Sigmoid colon (tissue), 7 donors: ENCODE results near the gene NHLH1. TPM values are rescaled to one million over a fixed set of nuclear protein-coding genes. Genes with fewer than 3 reads are reported as not detected.
A peak's percentile ranks its signal among the peaks of the same experiment; 100 is the strongest.

Experiments used
- DNase-seq: peaks from one replicate; pipeline ENCODE4 v3.0.0-alpha.2; 2019
- H3K27ac ChIP-seq, 4 donors: fragments of 200-600 bp; sonication (generic); one replicate each; pipeline ENCODE4 v1.5.1; 2016 to 2019; ENCODE audit warnings: mild to moderate bottlenecking in 1 of 4
- H3K27me3 ChIP-seq, 3 donors: fragments of 200-600 bp; sonication (generic); one replicate each; pipeline ENCODE4 v1.5.1; 2019; ENCODE audit warnings: mild to moderate bottlenecking in 1 of 3
- H3K36me3 ChIP-seq, 4 donors: fragments of 200-600 bp; sonication (generic); one replicate each; pipeline ENCODE4 v1.5.1; 2016 to 2019
- H3K4me1 ChIP-seq, 4 donors: fragments of 200-600 bp; sonication (generic); one replicate each; pipeline ENCODE4 v1.5.1; 2017 to 2019
- H3K4me3 ChIP-seq, 4 donors: fragments of 200-600 bp; sonication (generic); one replicate each; pipeline ENCODE4 v1.5.1; 2017 to 2019; ENCODE audit warnings: mild to moderate bottlenecking in 2 of 4, moderate library complexity in 1 of 4
- H3K9me3 ChIP-seq, 4 donors: fragments of 200-600 bp in 3 of 4; sonication (generic) in 3 of 4; one replicate each; pipeline versions ENCODE4 v1.5.1 to v1.6.1; 2013 to 2019
- EP300 ChIP-seq, 4 donors: sonication (generic); formaldehyde crosslinking; IDR thresholded peaks; one replicate each; pipeline ENCODE4 v1.6.1; 2017; ENCODE audit warnings: antibody characterized with exemption in 4 of 4
- POLR2A ChIP-seq, 2 donors: fragments of 450-650 bp; IDR thresholded peaks; one replicate each; pipeline ENCODE4 v1.6.1; 2016; ENCODE audit warnings: antibody characterized with exemption in 2 of 2, mild to moderate bottlenecking in 2 of 2, moderate library complexity in 2 of 2
- POLR2AphosphoS5 ChIP-seq, 4 donors: sonication (generic); formaldehyde crosslinking; IDR thresholded peaks; one replicate each; pipeline ENCODE4 v1.6.1; 2017; ENCODE audit warnings: antibody characterized with exemption in 4 of 4
- WGBS, 2 donors: extraction: QIAGEN DNeasy Blood & Tissue Kit; methylation state at CpG; one replicate each; pipeline ENCODE4 v1.1.7; 2013; 5-methylcytosine and 5-hydroxymethylcytosine counted together
- intact Hi-C: fragments of 100-400 bp; cut with DNase I; formaldehyde crosslinking; loops from one replicate; pipeline ENCODE4 v1.15.1; 2023
- polyA plus RNA-seq, 3 donors: library from polyadenylated mRNA; stranded (reverse); fragments of 200-250 nt; gene quantifications; one replicate each; pipeline ENCODE4 v1.2.3, GENCODE V29; 2013
- total RNA-seq, 4 donors: library from RNA; depleted of rRNA; stranded (reverse); fragments of >200 nt; gene quantifications; one replicate each; pipeline ENCODE4 v1.1.0, GENCODE V29; 2016
- TF ChIP-seq, protein P1 (sequence below), 4 experiments: fragments of 450-650 bp in 3 of 4; fragments of 200-600 bp in 1 of 4; IDR thresholded peaks; one replicate each; pipeline ENCODE4 v1.5.1; 2016 to 2019; ENCODE audit warnings: antibody characterized with exemption in 4 of 4, mild to moderate bottlenecking in 3 of 4, moderate library complexity in 2 of 4
- donor health status: healthy with polysubstance abuse.
- donor health status: Bipolar disorder and iron deficiency.
- donor health status: healthy.

Gene NHLH1
- total and polyA plus RNA-seq, 7 donors = under 0.01 to 0.60 (median 0.12) TPM; not detected in 4

DNA sequence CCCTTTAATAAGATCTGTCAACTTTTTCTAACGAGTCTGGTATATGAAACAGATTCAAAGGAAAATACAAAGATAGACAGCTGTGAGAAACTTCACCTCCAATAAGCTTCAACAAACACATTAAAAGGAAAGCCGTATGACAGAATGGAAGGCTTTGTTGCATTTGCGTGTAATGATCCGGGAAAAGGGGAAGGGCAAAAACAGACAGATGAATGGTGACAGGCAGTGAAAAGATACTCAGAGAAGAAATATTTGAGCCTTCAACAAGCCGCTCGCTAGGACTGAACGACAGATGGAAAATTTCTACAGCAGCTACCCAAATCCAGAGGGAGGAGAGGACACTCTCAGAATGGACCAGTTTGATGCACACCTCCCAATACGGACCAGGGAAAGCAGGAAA, 38.7 kb upstream of the NHLH1 start:
- no peaks in the 10 kb centered on the region for H3K4me1 ChIP-seq
- H3K27me3 ChIP-seq = no peaks in the 10 kb centered on the region
- H3K9me3 ChIP-seq = no peaks in the 10 kb centered on the region
- no peak overlapping the region for H3K4me3 ChIP-seq
- WGBS, 2 donors = 81 to 86% methylated on average over 8 of the region's 8 CpGs
- peaks cover 46 to 100% (median 70%) of the 10 kb centered on the region in 4 donors for H3K36me3 ChIP-seq
- no peak for TF ChIP-seq POLR2A (IDR thresholded peaks at IDR 0.05)
- TF ChIP-seq, protein P1, sequence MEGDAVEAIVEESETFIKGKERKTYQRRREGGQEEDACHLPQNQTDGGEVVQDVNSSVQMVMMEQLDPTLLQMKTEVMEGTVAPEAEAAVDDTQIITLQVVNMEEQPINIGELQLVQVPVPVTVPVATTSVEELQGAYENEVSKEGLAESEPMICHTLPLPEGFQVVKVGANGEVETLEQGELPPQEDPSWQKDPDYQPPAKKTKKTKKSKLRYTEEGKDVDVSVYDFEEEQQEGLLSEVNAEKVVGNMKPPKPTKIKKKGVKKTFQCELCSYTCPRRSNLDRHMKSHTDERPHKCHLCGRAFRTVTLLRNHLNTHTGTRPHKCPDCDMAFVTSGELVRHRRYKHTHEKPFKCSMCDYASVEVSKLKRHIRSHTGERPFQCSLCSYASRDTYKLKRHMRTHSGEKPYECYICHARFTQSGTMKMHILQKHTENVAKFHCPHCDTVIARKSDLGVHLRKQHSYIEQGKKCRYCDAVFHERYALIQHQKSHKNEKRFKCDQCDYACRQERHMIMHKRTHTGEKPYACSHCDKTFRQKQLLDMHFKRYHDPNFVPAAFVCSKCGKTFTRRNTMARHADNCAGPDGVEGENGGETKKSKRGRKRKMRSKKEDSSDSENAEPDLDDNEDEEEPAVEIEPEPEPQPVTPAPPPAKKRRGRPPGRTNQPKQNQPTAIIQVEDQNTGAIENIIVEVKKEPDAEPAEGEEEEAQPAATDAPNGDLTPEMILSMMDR (IDR thresholded peaks at IDR 0.05) = no peak
- no peak for TF ChIP-seq POLR2AphosphoS5 (IDR thresholded peaks at IDR 0.05)
- no peak overlapping the region for H3K27ac ChIP-seq
- DNase-seq = no peak
- intact Hi-C loops = no loop called here

DNA sequence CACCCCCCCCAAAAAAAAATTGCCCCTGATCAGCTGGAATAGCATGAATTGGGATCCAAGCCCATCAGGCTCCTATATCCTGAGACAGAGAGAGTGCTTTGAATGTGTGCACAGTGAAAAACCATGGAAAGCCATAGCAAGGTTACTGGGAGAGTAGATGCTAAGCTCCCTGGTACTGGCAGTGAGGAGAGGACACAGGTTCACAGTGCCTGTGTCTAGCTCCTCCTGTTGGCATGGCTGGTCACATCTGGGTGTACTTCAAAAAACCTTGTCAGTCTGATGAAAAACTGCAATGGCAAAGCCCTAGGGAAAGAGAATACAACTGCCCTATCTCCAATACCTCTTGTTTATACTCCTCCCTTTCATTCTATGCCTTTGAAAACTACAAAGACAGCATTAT, 36.8 kb upstream of the NHLH1 start:
- DNase-seq = no peak
- intact Hi-C loops = no loop called here
- Histone ChIP-seq H3K4me1 (no peaks in the 10 kb centered on the region), H3K27ac (no peak overlapping the region), H3K9me3 (no peaks in the 10 kb centered on the region), H3K36me3 (peaks cover 52 to 100% (median 75%) of the 10 kb centered on the region in 4 donors), H3K27me3 (no peaks in the 10 kb centered on the region), H3K4me3 (no peak overlapping the region)
- TF ChIP-seq POLR2A (IDR thresholded peaks at IDR 0.05) (no peak), POLR2AphosphoS5 (IDR thresholded peaks at IDR 0.05) (no peak), EP300 (IDR thresholded peaks at IDR 0.05) (no peak)
- TF ChIP-seq, protein P1 (IDR thresholded peaks at IDR 0.05) = no peak

DNA sequence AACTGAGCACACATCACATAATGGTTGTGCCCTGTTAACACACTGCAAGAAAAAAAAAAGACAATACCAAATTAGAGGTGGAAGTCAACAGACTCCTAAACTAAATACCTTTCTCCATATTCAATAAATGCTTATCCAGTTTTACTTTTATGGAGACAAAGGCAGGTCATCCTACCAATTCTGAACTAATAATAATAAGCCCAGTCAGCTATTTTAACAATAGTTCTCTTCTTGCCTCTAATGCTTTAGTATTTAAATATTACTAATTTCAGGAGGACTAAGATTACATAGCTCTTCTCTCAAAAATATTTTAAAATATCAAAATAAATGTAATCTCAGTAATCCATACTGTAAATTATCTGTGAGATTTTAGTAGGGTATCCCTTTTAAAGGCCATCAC, 34.4 kb upstream of the NHLH1 start:
- no peaks in the 10 kb centered on the region for H3K27me3 ChIP-seq
- peaks cover 52 to 99% (median 64%) of the 10 kb centered on the region in 4 donors for H3K36me3 ChIP-seq
- TF ChIP-seq EP300 (IDR thresholded peaks at IDR 0.05) (no peak), POLR2AphosphoS5 (IDR thresholded peaks at IDR 0.05) (no peak)
- H3K4me3 ChIP-seq = no peak overlapping the region
- H3K4me1 ChIP-seq = no peaks in the 10 kb centered on the region
- H3K27ac ChIP-seq = no peak overlapping the region
- H3K9me3 ChIP-seq = no peaks in the 10 kb centered on the region
- DNase-seq = no peak
- intact Hi-C loops = no loop called here

DNA sequence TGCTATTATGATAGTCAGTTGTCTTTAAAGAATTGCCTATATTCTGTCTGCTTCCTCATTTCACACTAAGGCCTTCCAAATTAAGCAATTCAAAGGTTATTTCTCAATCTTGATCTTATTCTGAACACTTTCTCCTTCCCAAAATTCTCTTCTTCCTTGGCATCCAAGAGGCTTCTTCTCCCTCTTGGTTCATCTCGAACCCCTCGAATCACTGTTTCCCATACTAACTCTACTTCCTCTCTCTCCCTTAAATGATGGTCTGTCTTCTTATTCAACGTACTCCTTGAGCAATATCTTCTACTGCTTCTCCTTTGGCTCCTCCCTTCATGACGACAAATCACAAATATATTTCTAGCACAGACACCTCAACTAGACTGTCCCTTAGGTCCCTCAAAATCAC, 28.3 kb upstream of the NHLH1 start:
- TF ChIP-seq POLR2AphosphoS5 (IDR thresholded peaks at IDR 0.05) (peak in 1 of 4 donors; percentile 18), POLR2A (IDR thresholded peaks at IDR 0.05) (no peak)
- H3K36me3 ChIP-seq = peaks cover 6 to 64% (median 21%) of the 10 kb centered on the region in 4 donors
- no peaks in the 10 kb centered on the region for H3K9me3 ChIP-seq
- no peak overlapping the region for H3K27ac ChIP-seq
- no peak for DNase-seq
- no peak overlapping the region for H3K4me3 ChIP-seq
- intact Hi-C loops = loop anchor here (5.0 kb wide), 1 partner anchor 46 kb away; no protein-coding TSS in a partner anchor
- WGBS, 2 donors = 87% methylated on average over 4 of the region's 4 CpGs
- no peaks in the 10 kb centered on the region for H3K27me3 ChIP-seq
- peaks cover 0 to 22% (median 14%) of the 10 kb centered on the region in 4 donors for H3K4me1 ChIP-seq

DNA sequence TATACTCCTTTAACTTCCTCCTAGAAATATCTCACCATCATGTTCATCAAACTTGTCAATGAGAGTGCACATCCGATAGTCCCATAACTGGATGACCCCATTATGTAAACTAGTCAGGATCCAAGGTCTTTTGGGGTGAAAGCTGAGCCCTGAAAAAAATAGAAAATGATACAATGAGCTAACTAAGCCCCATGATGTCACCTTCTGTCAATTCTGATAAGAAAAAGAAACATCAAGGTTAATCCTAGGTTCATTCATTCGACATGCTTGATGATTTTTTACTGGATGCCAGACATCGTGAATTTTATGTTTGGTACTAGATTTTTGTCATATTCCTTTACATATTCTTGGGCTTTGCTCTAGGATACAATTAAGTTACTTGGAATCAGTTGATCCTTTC, 26.7 kb upstream of the NHLH1 start:
- TF ChIP-seq POLR2AphosphoS5 (IDR thresholded peaks at IDR 0.05) (no peak), POLR2A (IDR thresholded peaks at IDR 0.05) (no peak), EP300 (IDR thresholded peaks at IDR 0.05) (no peak)
- TF ChIP-seq, protein P1 (IDR thresholded peaks at IDR 0.05) = no peak
- intact Hi-C loops = loop anchor here (5.0 kb wide), 3 partner anchors 62 to 243 kb away; partner anchors contain the start of genes IGSF8, PEA15 and VANGL2
- Histone ChIP-seq H3K36me3 (peaks cover under 1 to 53% (median 11%) of the 10 kb centered on the region in 4 donors), H3K4me1 (peaks cover 0 to 34% (median 21%) of the 10 kb centered on the region in 4 donors), H3K27me3 (no peaks in the 10 kb centered on the region), H3K4me3 (no peak overlapping the region), H3K9me3 (no peaks in the 10 kb centered on the region), H3K27ac (no peak overlapping the region)
- 86 to 88% methylated on average over 3 of the region's 3 CpGs for WGBS, 2 donors
- DNase-seq = no peak

DNA sequence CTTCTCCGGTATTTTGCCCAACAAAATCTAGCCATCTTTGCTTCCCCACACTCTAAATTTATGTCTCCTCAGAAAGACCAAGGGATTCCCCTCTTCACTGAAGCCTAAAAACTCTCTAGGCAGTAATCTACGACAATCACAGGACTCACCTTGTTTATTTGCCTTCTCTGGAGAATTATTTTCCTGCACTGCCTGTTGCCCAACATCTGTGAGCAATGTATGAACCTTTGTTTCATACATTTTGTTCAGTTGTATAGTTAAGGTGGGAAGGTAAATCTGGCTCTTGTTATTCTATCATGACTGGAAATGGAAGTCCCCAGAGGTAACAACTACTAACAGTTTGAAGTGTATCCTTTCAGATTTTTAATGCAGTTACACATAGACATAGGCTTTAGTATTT, 26.0 kb upstream of the NHLH1 start:
- Histone ChIP-seq H3K4me1 (peaks cover 0 to 34% (median 21%) of the 10 kb centered on the region in 4 donors), H3K9me3 (no peaks in the 10 kb centered on the region)
- intact Hi-C loops = loop anchor here (5.0 kb wide), 3 partner anchors 61 to 244 kb away; partner anchors contain the start of genes IGSF8, PEA15 and VANGL2

More for the DNA sequence above, 26.0 kb upstream of the NHLH1 start:
- Histone ChIP-seq H3K4me3 (no peak overlapping the region), H3K27ac (no peak overlapping the region), H3K27me3 (no peaks in the 10 kb centered on the region), H3K36me3 (peaks cover 0 to 52% (median 9%) of the 10 kb centered on the region in 4 donors)
- no peak for DNase-seq
- WGBS, 2 donors = 56 to 57% methylated on average over 2 of the region's 2 CpGs
- TF ChIP-seq POLR2A (IDR thresholded peaks at IDR 0.05) (no peak), POLR2AphosphoS5 (IDR thresholded peaks at IDR 0.05) (no peak), EP300 (IDR thresholded peaks at IDR 0.05) (no peak)
- TF ChIP-seq, protein P1 (IDR thresholded peaks at IDR 0.05) = no peak
